T1000 (cell line): ENCODE results near the gene RBAK.
"Not testable (repeated sequence)": the region's sequence is repeated elsewhere in the genome, so short reads cannot be mapped to it uniquely, and the experiment has no call there.

ENCODE experiments used
- DNase-seq: peaks from one replicate; lab custom pipeline; 2025; ENCODE audit warnings: mixed read lengths; lab: John Stamatoyannopoulos, UW

The RBAK gene

GRCh38 chr7:5045558-5046396, at the start of gene RBAK:
TSS of gene RBAK (plus strand) at chr7:5045860. CDS start at chr7:5048077, 2,217 bp downstream.
- DNase-seq = peak; percentile 88

GRCh38 chr7:4996696-4997222, 48.9 kb upstream of the RBAK start:
- no peak for DNase-seq

- no peak for DNase-seq
Observed at GRCh38 chr7:4998244-4998643, 47.4 kb upstream of the RBAK start.

- DNase-seq = no peak
Observed at GRCh38 chr7:4998910-4999309, 46.8 kb upstream of the RBAK start.

GRCh38 chr7:4999369-4999950, 46.2 kb upstream of the RBAK start:
- DNase-seq = no peak

GRCh38 chr7:5001003-5001402, 44.7 kb upstream of the RBAK start:
- DNase-seq = no peak

- DNase-seq = no peak
Observed at GRCh38 chr7:5001911-5002310, 43.7 kb upstream of the RBAK start.

GRCh38 chr7:5005066-5005465, 40.6 kb upstream of the RBAK start:
- DNase-seq = no peak

- no peak for DNase-seq
Observed at GRCh38 chr7:5012985-5013384, 32.7 kb upstream of the RBAK start.

GRCh38 chr7:5015936-5016335, 29.7 kb upstream of the RBAK start:
- not testable (repeated sequence) for DNase-seq

- not testable (repeated sequence) for DNase-seq
Observed at GRCh38 chr7:5017626-5018025, 28.0 kb upstream of the RBAK start.

GRCh38 chr7:5020098-5020497, 25.6 kb upstream of the RBAK start:
- no peak for DNase-seq

- not testable (repeated sequence) for DNase-seq
Observed at GRCh38 chr7:5020976-5021550, 24.6 kb upstream of the RBAK start.

GRCh38 chr7:5023626-5024025, 22.0 kb upstream of the RBAK start:
- not testable (repeated sequence) for DNase-seq

- not testable (repeated sequence) for DNase-seq
Observed at GRCh38 chr7:5027796-5028410, 17.8 kb upstream of the RBAK start.

- not testable (repeated sequence) for DNase-seq
Observed at GRCh38 chr7:5033186-5033585, 12.5 kb upstream of the RBAK start.

- no peak for DNase-seq
Observed at GRCh38 chr7:5035276-5035675, 10.4 kb upstream of the RBAK start.

- no peak for DNase-seq
Observed at GRCh38 chr7:5036446-5036845, 9.2 kb upstream of the RBAK start.

GRCh38 chr7:5041047-5041446, 4.6 kb upstream of the RBAK start:
- no peak for DNase-seq

GRCh38 chr7:5043661-5044060, 2.0 kb upstream of the RBAK start:
- no peak for DNase-seq

GRCh38 chr7:5046397-5046732, 705 bp downstream of the RBAK start:
- DNase-seq = not testable (repeated sequence)

- DNase-seq = not testable (repeated sequence)
Observed at GRCh38 chr7:5047127-5047526, 1.5 kb downstream of the RBAK start.

GRCh38 chr7:5050676-5051075, 5.0 kb downstream of the RBAK start:
- no peak for DNase-seq
